HCT116 (cell line): ENCODE data around the gene GRK1.
"Not testable (repeated sequence)": the region's sequence is repeated elsewhere in the genome, so short reads cannot be mapped to it uniquely, and the experiment has no call there.

ENCODE experiments used
- YY1 ChIP-seq: IDR thresholded peaks from 2 replicates; pipeline ENCODE4 v1.6.1; 2011; ENCODE audit warnings: low read length, low read depth, moderate library complexity, mild to moderate bottlenecking; ENCODE audit not compliant: insufficient replicate concordance; ENCODE audit errors: extremely low read depth
- TF ChIP-seq, protein P1 (sequence below), 3 experiments: fragments of 200-600 bp in 1 of 3; sonication (generic) in 1 of 3; IDR thresholded peaks in 2 of 3; conservative IDR thresholded peaks in 1 of 3; 2 replicates each; pipeline ENCODE4 v1.5.1; 2012 to 2017; ENCODE audit warnings: low read depth in 2 of 3, low read length in 2 of 3, antibody characterized with exemption in 1 of 3, borderline replicate concordance in 1 of 3, control low read depth in 1 of 3, mild to moderate bottlenecking in 1 of 3, mixed read lengths in 1 of 3, mixed run types in 1 of 3, moderate library complexity in 1 of 3; ENCODE audit not compliant: insufficient read depth in 1 of 3

DNA sequence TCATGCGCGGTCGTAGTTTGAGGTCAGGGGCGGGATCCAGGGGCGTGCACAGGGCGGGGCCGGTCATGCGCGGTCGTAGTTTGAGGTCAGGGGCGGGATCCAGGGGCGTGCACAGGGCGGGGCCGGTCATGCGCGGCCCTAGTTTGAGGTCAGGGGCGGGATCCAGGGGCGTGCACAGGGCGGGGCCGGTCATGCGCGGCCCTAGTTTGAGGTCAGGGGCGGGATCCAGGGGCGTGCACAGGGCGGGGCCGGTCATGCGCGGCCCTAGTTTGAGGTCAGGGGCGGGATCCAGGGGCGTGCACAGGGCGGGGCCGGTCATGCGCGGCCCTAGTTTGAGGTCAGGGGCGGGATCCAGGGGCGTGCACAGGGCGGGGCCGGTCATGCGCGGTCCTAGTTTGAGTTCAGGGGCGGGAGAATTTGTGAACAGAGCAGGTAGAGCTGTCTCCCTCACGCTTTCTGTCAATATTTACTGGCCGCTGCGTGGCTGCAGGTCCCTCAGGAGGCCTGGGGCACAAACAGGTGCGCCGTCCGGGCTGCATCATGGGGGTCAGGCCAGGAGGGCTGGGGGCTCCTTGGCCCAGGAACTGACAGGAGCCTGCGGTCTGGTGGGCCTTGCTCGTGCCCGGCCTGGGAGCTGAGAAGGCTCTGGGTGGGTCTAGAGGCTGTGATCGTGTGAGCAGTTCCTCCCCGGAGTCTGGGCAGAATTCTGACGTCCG is 59.2 kb downstream of the GRK1 start:
- not testable (repeated sequence) for TF ChIP-seq YY1
- TF ChIP-seq, protein P1, sequence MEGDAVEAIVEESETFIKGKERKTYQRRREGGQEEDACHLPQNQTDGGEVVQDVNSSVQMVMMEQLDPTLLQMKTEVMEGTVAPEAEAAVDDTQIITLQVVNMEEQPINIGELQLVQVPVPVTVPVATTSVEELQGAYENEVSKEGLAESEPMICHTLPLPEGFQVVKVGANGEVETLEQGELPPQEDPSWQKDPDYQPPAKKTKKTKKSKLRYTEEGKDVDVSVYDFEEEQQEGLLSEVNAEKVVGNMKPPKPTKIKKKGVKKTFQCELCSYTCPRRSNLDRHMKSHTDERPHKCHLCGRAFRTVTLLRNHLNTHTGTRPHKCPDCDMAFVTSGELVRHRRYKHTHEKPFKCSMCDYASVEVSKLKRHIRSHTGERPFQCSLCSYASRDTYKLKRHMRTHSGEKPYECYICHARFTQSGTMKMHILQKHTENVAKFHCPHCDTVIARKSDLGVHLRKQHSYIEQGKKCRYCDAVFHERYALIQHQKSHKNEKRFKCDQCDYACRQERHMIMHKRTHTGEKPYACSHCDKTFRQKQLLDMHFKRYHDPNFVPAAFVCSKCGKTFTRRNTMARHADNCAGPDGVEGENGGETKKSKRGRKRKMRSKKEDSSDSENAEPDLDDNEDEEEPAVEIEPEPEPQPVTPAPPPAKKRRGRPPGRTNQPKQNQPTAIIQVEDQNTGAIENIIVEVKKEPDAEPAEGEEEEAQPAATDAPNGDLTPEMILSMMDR (IDR thresholded peaks at IDR 0.05 in 2 of 3, conservative IDR thresholded peaks at IDR 0.05 in 1 of 3; ENCODE audit: borderline replicate concordance in 1 of 3, insufficient read depth in 1 of 3, low read depth in 2 of 3, low read length in 2 of 3) = not testable (repeated sequence)
